Measurements from ENCODE around the gene ZNF362.

Gene ZNF362

GRCh38 chr1:33268457-33268856, 12.2 kb downstream of the ZNF362 start:
- 0 out of 2 replicates have a peak, but pooled peaks cover 3% of the 10 kb centered on the region for H3K4me1 ChIP-seq (ENCODE audit: insufficient read depth, low read length)
- no peak overlapping the region for H3K9ac ChIP-seq (ENCODE audit: low read depth, low read length)
- H3K9me3 ChIP-seq (ENCODE audit: control insufficient read depth, insufficient read depth, low read length) = no peaks in the 10 kb centered on the region
- no peaks in the 10 kb centered on the region; the same call in none of the 2 replicates for H3K36me3 ChIP-seq (ENCODE audit: insufficient read depth, low read length)

- Histone ChIP-seq H3K9ac (ENCODE audit: low read depth, low read length) (no peak overlapping the region), H3K9me3 (ENCODE audit: control insufficient read depth, insufficient read depth, low read length) (no peaks in the 10 kb centered on the region), H3K4me1 (ENCODE audit: insufficient read depth, low read length) (peaks cover 3% of the 10 kb centered on the region; the same call in 1 of the 2 replicates), H3K36me3 (ENCODE audit: insufficient read depth, low read length) (no peaks in the 10 kb centered on the region; the same call in none of the 2 replicates)
These were observed 12.8 kb downstream of the ZNF362 start for GRCh38 chr1:33268927-33269610.

DNA sequence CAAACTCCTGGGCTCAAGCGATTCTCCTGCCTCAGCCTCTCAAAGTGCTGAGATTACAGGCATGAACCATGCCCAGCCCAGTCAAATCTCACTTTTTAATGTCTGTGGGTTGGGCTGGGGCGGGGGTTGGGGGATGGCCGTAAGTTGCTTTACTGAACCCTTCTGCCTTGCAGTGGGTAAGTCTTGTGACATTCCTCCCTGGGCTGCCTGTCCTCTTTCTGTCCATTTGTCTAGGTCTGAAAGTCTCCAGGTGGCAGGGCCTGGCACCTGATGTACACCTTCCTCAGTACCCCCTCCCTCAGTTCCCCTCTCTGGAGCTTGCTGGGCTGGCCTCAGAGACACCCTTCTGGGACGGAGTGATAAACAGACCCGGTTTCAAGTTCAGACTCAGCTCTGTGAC, 13.3 kb downstream of the ZNF362 start:
- no peaks in the 10 kb centered on the region; the same call in none of the 2 replicates for H3K36me3 ChIP-seq (ENCODE audit: insufficient read depth, low read length)
- H3K4me1 ChIP-seq (ENCODE audit: insufficient read depth, low read length) = peaks cover 8% of the 10 kb centered on the region
- H3K9me3 ChIP-seq (ENCODE audit: control insufficient read depth, insufficient read depth, low read length) = no peaks in the 10 kb centered on the region
- no peak overlapping the region for H3K9ac ChIP-seq (ENCODE audit: low read depth, low read length)

DNA sequence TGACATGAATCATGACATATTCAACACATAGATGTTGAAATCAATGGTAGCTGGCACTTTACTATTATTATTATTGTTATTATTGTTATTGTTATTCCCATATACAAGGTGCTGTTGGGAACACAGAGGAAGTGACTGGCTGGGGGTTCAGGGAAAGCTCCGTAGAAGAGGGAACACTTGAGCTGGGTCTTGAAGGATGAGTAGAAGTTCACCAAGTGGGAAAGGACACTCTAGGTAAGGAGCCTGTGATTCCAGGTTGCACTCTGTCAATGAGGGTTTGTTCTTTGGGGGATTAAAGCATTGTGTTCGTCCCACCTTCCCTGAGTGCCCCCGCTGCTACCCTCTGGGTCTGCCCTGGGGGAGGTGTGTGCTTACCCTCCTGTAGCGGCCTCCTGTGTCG, 14.1 kb downstream of the ZNF362 start:
- peaks cover 10% of the 10 kb centered on the region for H3K4me1 ChIP-seq (ENCODE audit: insufficient read depth, low read length)
- H3K9me3 ChIP-seq (ENCODE audit: control insufficient read depth, insufficient read depth, low read length) = no peaks in the 10 kb centered on the region
- H3K36me3 ChIP-seq (ENCODE audit: insufficient read depth, low read length) = no peaks in the 10 kb centered on the region; the same call in none of the 2 replicates
- no peak overlapping the region for H3K9ac ChIP-seq (ENCODE audit: low read depth, low read length)

GRCh38 chr1:33270808-33271465, 14.6 kb downstream of the ZNF362 start:
- H3K9me3 ChIP-seq (ENCODE audit: control insufficient read depth, insufficient read depth, low read length) = no peaks in the 10 kb centered on the region
- H3K4me1 ChIP-seq (ENCODE audit: insufficient read depth, low read length) = peaks cover 10% of the 10 kb centered on the region
- no peak overlapping the region for H3K9ac ChIP-seq (ENCODE audit: low read depth, low read length)
- no peaks in the 10 kb centered on the region; the same call in none of the 2 replicates for H3K36me3 ChIP-seq (ENCODE audit: insufficient read depth, low read length)

GRCh38 chr1:33271666-33272505, 15.6 kb downstream of the ZNF362 start:
- no peak overlapping the region for H3K9ac ChIP-seq (ENCODE audit: low read depth, low read length)
- peaks cover 10% of the 10 kb centered on the region for H3K4me1 ChIP-seq (ENCODE audit: insufficient read depth, low read length)
- no peaks in the 10 kb centered on the region; the same call in none of the 2 replicates for H3K36me3 ChIP-seq (ENCODE audit: insufficient read depth, low read length)
- H3K9me3 ChIP-seq (ENCODE audit: control insufficient read depth, insufficient read depth, low read length) = no peaks in the 10 kb centered on the region

GRCh38 chr1:33272509-33272908, 16.2 kb downstream of the ZNF362 start:
- H3K4me1 ChIP-seq (ENCODE audit: insufficient read depth, low read length) = peaks cover 8% of the 10 kb centered on the region
- no peaks in the 10 kb centered on the region for H3K9me3 ChIP-seq (ENCODE audit: control insufficient read depth, insufficient read depth, low read length)
- no peak overlapping the region for H3K9ac ChIP-seq (ENCODE audit: low read depth, low read length)
- H3K36me3 ChIP-seq (ENCODE audit: insufficient read depth, low read length) = no peaks in the 10 kb centered on the region; the same call in none of the 2 replicates

DNA sequence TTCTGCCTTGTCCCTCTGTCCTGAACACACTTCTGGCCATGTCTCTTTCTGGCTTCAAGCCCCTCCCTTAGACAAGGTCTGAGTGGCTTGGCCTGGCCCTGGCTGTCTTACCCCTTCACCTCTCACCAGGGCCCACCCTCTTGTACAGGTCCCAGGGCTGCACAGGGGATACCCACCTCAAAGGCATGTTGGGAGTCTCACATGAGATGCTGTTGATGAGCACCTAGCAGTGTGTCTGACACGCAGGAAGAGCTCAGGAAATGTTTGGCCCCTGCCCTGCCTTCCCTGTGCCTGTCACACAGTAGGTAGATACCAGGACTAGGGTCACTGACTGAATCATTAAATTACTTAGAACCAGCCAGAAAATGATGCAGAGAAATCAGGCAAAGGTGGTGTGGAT, 16.6 kb downstream of the ZNF362 start:
- Histone ChIP-seq H3K36me3 (ENCODE audit: insufficient read depth, low read length) (no peaks in the 10 kb centered on the region; the same call in 1 of the 2 replicates), H3K4me1 (ENCODE audit: insufficient read depth, low read length) (peaks cover 8% of the 10 kb centered on the region), H3K9ac (ENCODE audit: low read depth, low read length) (no peak overlapping the region), H3K9me3 (ENCODE audit: control insufficient read depth, insufficient read depth, low read length) (no peaks in the 10 kb centered on the region)

- H3K4me1 ChIP-seq (ENCODE audit: insufficient read depth, low read length) = peaks cover 8% of the 10 kb centered on the region
- H3K9ac ChIP-seq (ENCODE audit: low read depth, low read length) = no peak overlapping the region
- H3K9me3 ChIP-seq (ENCODE audit: control insufficient read depth, insufficient read depth, low read length) = no peaks in the 10 kb centered on the region
- H3K36me3 ChIP-seq (ENCODE audit: insufficient read depth, low read length) = no peaks in the 10 kb centered on the region
These were observed 17.1 kb downstream of the ZNF362 start for GRCh38 chr1:33273406-33273805.

GRCh38 chr1:33273961-33274371, 17.7 kb downstream of the ZNF362 start:
- peaks cover 8% of the 10 kb centered on the region for H3K4me1 ChIP-seq (ENCODE audit: insufficient read depth, low read length)
- no peak overlapping the region for H3K9ac ChIP-seq (ENCODE audit: low read depth, low read length)
- H3K36me3 ChIP-seq (ENCODE audit: insufficient read depth, low read length) = no peaks in the 10 kb centered on the region
- no peaks in the 10 kb centered on the region for H3K9me3 ChIP-seq (ENCODE audit: control insufficient read depth, insufficient read depth, low read length)

GRCh38 chr1:33274446-33274845, 18.2 kb downstream of the ZNF362 start:
- Histone ChIP-seq H3K9me3 (ENCODE audit: control insufficient read depth, insufficient read depth, low read length) (no peaks in the 10 kb centered on the region), H3K4me1 (ENCODE audit: insufficient read depth, low read length) (peaks cover 8% of the 10 kb centered on the region), H3K36me3 (ENCODE audit: insufficient read depth, low read length) (no peaks in the 10 kb centered on the region)

GRCh38 chr1:33275195-33275594, 18.9 kb downstream of the ZNF362 start:
- Histone ChIP-seq H3K36me3 (ENCODE audit: insufficient read depth, low read length) (no peaks in the 10 kb centered on the region), H3K9ac (ENCODE audit: low read depth, low read length) (no peak overlapping the region)

More at GRCh38 chr1:33274446-33274845, 18.2 kb downstream of the ZNF362 start:
- no peak overlapping the region for H3K9ac ChIP-seq (ENCODE audit: low read depth, low read length)

DNA sequence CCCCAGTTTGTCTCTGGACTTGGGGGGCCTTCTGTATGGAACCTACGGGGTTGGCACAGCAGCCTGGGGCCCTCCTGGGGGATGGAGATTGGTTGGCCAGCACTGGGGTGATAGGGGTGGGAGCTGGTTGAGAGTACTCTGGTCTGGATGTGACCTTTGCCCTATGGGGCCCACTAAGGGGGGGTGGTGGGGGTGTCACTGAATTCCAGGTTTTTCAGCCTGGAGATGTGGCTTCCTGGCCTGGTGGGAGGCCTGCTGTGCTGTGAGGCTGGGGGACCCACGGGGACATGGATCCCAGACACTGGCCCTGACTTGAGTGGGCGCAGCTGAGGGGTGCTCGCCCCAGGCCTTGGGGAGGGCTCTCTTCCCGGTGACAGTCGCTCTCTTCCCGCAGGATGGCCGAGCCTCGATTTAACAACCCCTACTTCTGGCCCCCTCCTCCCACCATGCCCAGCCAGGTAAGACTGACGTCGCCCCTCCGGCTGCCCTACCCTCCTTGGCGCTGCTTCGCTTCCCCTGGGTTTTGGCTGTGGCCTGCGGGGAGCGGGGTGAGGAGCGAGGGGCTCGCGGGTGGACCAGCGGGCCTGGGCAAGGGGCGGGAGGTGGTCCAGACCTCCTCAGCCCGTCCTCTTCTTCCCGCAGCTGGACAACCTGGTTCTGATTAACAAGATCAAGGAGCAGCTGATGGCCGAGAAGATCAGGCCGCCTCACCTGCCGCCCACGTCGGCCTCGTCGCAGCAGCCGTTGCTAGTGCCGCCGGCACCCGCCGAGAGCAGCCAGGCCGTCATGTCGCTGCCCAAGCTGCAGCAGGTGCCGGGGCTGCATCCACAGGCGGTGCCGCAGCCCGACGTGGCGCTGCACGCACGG, 19.6 kb downstream of the ZNF362 start:
- Histone ChIP-seq H3K36me3 (ENCODE audit: insufficient read depth, low read length) (no peaks in the 10 kb centered on the region), H3K9ac (ENCODE audit: low read depth, low read length) (no peak overlapping the region), H3K4me1 (ENCODE audit: insufficient read depth, low read length) (peaks cover 8% of the 10 kb centered on the region), H3K9me3 (ENCODE audit: control insufficient read depth, insufficient read depth, low read length) (no peaks in the 10 kb centered on the region)

More at GRCh38 chr1:33275195-33275594, 18.9 kb downstream of the ZNF362 start:
- H3K9me3 ChIP-seq (ENCODE audit: control insufficient read depth, insufficient read depth, low read length) = no peaks in the 10 kb centered on the region
- peaks cover 8% of the 10 kb centered on the region for H3K4me1 ChIP-seq (ENCODE audit: insufficient read depth, low read length)

All from ES-I3 (cell line).